Thymus (tissue), 11 donors: Measurements from ENCODE around the gene HFM1. TPM values are rescaled to one million over a fixed set of nuclear protein-coding genes. Genes with fewer than 3 reads are reported as not detected.
"Not testable (repeated sequence)": the region's sequence is repeated elsewhere in the genome, so short reads cannot be mapped to it uniquely, and the experiment has no call there.

Experiments
- DNase-seq, 9 donors: peaks; one replicate each; pipeline ENCODE4 v3.0.0-alpha.2; 2013; ENCODE audit warnings: low spot score in 9 of 9, low read depth in 6 of 9, missing footprints in 1 of 9
- H3K27ac ChIP-seq, 2 donors: one replicate each; pipeline ENCODE4 v1.5.1; 2013; ENCODE audit warnings: control low read depth in 1 of 2, low read depth in 1 of 2, low read length in 1 of 2, mild to moderate bottlenecking in 1 of 2, moderate library complexity in 1 of 2
- H3K27me3 ChIP-seq, 2 donors: one replicate each; pipeline ENCODE4 v1.5.1; 2013; ENCODE audit warnings: low read length in 1 of 2; ENCODE audit not compliant: control insufficient read depth in 2 of 2, insufficient read depth in 1 of 2
- H3K36me3 ChIP-seq, 2 donors: one replicate each; pipeline ENCODE4 v1.5.1; 2013; ENCODE audit warnings: low read length in 1 of 2, mild to moderate bottlenecking in 1 of 2, moderate library complexity in 1 of 2; ENCODE audit not compliant: control insufficient read depth in 2 of 2, insufficient read depth in 2 of 2
- H3K4me1 ChIP-seq, 2 donors: one replicate each; pipeline ENCODE4 v1.5.1; 2013; ENCODE audit warnings: low read length in 2 of 2; ENCODE audit not compliant: control insufficient read depth in 2 of 2, insufficient read depth in 2 of 2
- H3K4me3 ChIP-seq, 2 donors: one replicate each; pipeline ENCODE4 v1.5.1; 2013; ENCODE audit warnings: low read length in 2 of 2, control low read depth in 1 of 2, mild to moderate bottlenecking in 1 of 2
- H3K9me3 ChIP-seq, 2 donors: one replicate each; pipeline ENCODE4 v1.5.1; 2013; ENCODE audit warnings: low read length in 1 of 2, mild to moderate bottlenecking in 1 of 2; ENCODE audit not compliant: control insufficient read depth in 2 of 2, insufficient read depth in 1 of 2
- WGBS: extraction: QIAGEN DNeasy Blood & Tissue Kit; methylation state at CpG from one replicate; pipeline ENCODE4 v1.1.7; 2013; 5-methylcytosine and 5-hydroxymethylcytosine counted together
- polyA plus RNA-seq: library from polyadenylated mRNA; stranded (reverse); fragments of 200-250 nt; gene quantifications from one replicate; pipeline ENCODE4 v1.2.3, GENCODE V29; 2013
- total RNA-seq: library from RNA; stranded (reverse); fragments of 120-200 nt; gene quantifications from one replicate; pipeline ENCODE4 v1.2.4, GENCODE V29; 2013
- donor health status: healthy.

The HFM1 gene
- total and polyA plus RNA-seq, 2 donors, result 0.85 to 1.1 TPM

GRCh38 chr1:91428182-91428798 lies 23.7 kb upstream of the HFM1 start:
- Histone ChIP-seq H3K4me1 (no peaks in the 10 kb centered on the region), H3K4me3 (no peak overlapping the region), H3K27me3 (no peaks in the 10 kb centered on the region), H3K27ac (no peak overlapping the region), H3K9me3 (no peaks in the 10 kb centered on the region), H3K36me3 (no peaks in the 10 kb centered on the region)
- WGBS, result 79% methylated on average over 13 of the region's 13 CpGs
- no peak for DNase-seq

- Histone ChIP-seq H3K4me1 (no peaks in the 10 kb centered on the region), H3K4me3 (no peak overlapping the region), H3K9me3 (no peaks in the 10 kb centered on the region), H3K27ac (no peak overlapping the region), H3K27me3 (no peaks in the 10 kb centered on the region), H3K36me3 (no peaks in the 10 kb centered on the region)
- no peak for DNase-seq
- WGBS, result 81% methylated on average over 13 of the region's 13 CpGs
These were observed 23.1 kb upstream of the HFM1 start for GRCh38 chr1:91427741-91428140.

GRCh38 chr1:91422523-91422922 lies 17.9 kb upstream of the HFM1 start:
- 98% methylated on average over 4 of the region's 4 CpGs for WGBS
- DNase-seq, H3K36me3 ChIP-seq, H3K9me3 ChIP-seq, H3K27ac ChIP-seq, H3K4me3 ChIP-seq, H3K27me3 ChIP-seq, H3K4me1 ChIP-seq: not testable (repeated sequence)

- no peak overlapping the region for H3K27ac ChIP-seq
- no peaks in the 10 kb centered on the region for H3K4me1 ChIP-seq
- H3K9me3 ChIP-seq, result no peaks in the 10 kb centered on the region
- H3K36me3 ChIP-seq, result no peaks in the 10 kb centered on the region
- H3K27me3 ChIP-seq, result no peaks in the 10 kb centered on the region
- H3K4me3 ChIP-seq, result no peak overlapping the region
- no peak for DNase-seq
These were observed 7.7 kb upstream of the HFM1 start for GRCh38 chr1:91412371-91412770.

GRCh38 chr1:91406773-91407389 lies 2.2 kb upstream of the HFM1 start:
- Histone ChIP-seq H3K36me3 (no peaks in the 10 kb centered on the region), H3K9me3 (no peaks in the 10 kb centered on the region), H3K27me3 (peaks cover 5 to 9% of the 10 kb centered on the region in 2 donors), H3K4me3 (no peak overlapping the region), H3K4me1 (peaks cover 0 to 4% of the 10 kb centered on the region in 2 donors), H3K27ac (no peak overlapping the region)
- no peak for DNase-seq
- WGBS, result 81% methylated on average over 7 of the region's 7 CpGs

GRCh38 chr1:91402023-91402422 lies 2.6 kb downstream of the HFM1 start:
- peak in 2 of 9 donors; percentile 15 to 34 for DNase-seq
- H3K27me3 ChIP-seq, result peaks cover 5 to 9% of the 10 kb centered on the region in 2 donors
- no peak overlapping the region for H3K27ac ChIP-seq
- no peaks in the 10 kb centered on the region for H3K9me3 ChIP-seq
- 37% methylated on average over 3 of the region's 3 CpGs for WGBS
- no peaks in the 10 kb centered on the region for H3K36me3 ChIP-seq
- no peak overlapping the region for H3K4me3 ChIP-seq
- H3K4me1 ChIP-seq, result peaks cover 0 to 4% of the 10 kb centered on the region in 2 donors

- H3K4me1 ChIP-seq, result peaks cover 0 to 4% of the 10 kb centered on the region in 2 donors
- H3K36me3 ChIP-seq, result no peaks in the 10 kb centered on the region
- H3K4me3 ChIP-seq, result no peak overlapping the region
- H3K27me3 ChIP-seq, result peaks cover 3 to 9% of the 10 kb centered on the region in 2 donors
- no peaks in the 10 kb centered on the region for H3K9me3 ChIP-seq
- DNase-seq, result no peak
- H3K27ac ChIP-seq, result no peak overlapping the region
- WGBS, result 94% methylated on average over 6 of the region's 6 CpGs
These were observed 4.4 kb downstream of the HFM1 start for GRCh38 chr1:91400133-91400725.

GRCh38 chr1:91398291-91398690 lies 6.3 kb downstream of the HFM1 start:
- WGBS, result 91% methylated on average over 1 of the region's 1 CpG
- no peak for DNase-seq
- H3K27ac ChIP-seq, result no peak overlapping the region

GRCh38 chr1:91397605-91398004 lies 7.0 kb downstream of the HFM1 start:
- H3K4me3 ChIP-seq, result no peak overlapping the region
- no peaks in the 10 kb centered on the region for H3K9me3 ChIP-seq
- DNase-seq, result no peak
- no peaks in the 10 kb centered on the region for H3K4me1 ChIP-seq
- H3K27me3 ChIP-seq, result no peaks in the 10 kb centered on the region
- H3K36me3 ChIP-seq, result no peaks in the 10 kb centered on the region
- WGBS, result 93% methylated on average over 4 of the region's 4 CpGs
- no peak overlapping the region for H3K27ac ChIP-seq

More at GRCh38 chr1:91398291-91398690, 6.3 kb downstream of the HFM1 start:
- Histone ChIP-seq H3K27me3 (no peaks in the 10 kb centered on the region), H3K4me1 (no peaks in the 10 kb centered on the region), H3K4me3 (no peak overlapping the region), H3K9me3 (no peaks in the 10 kb centered on the region), H3K36me3 (no peaks in the 10 kb centered on the region)
